Airway epithelial cell (primary cell): ENCODE results near the gene SGK2. TPM values are rescaled to one million over a fixed set of nuclear protein-coding genes. Genes with fewer than 3 reads are reported as not detected.

Source experiments
- total RNA-seq: library from RNA; depleted of rRNA; stranded (reverse); fragments of >200 nt; gene quantifications from 2 replicates; pipeline ENCODE4 v1.2.3, GENCODE V29; 2015

The SGK2 gene
- not detected in 2 replicates for total RNA-seq

GRCh38 chr20:43558412-43559146 is at the start of gene SGK2:
TSS of gene SGK2 (plus strand) at chr20:43559027. CDS start at chr20:43566496, 7,469 bp downstream.

GRCh38 chr20:43590392-43591303 is 31.8 kb downstream of the SGK2 start, which contains the start of gene IFT52:
TSS of gene IFT52 (plus strand) at chr20:43590937. CDS start at chr20:43594699, 3,762 bp downstream.

Other genes with a start within 250 kb of the SGK2 start
- gene SRSF6, start 101.1 kb upstream of the SGK2 start, total RNA-seq = 43.2 and 48.3 TPM in 2 replicates
- 4.6 and 5.3 TPM in 2 replicates for gene L3MBTL1, start 51.3 kb upstream of the SGK2 start, total RNA-seq
- gene IFT52, start 31.9 kb downstream of the SGK2 start, total RNA-seq = 12.9 and 15.0 TPM in 2 replicates
- 38.6 and 47.8 TPM in 2 replicates for gene MYBL2, start 108.1 kb downstream of the SGK2 start, total RNA-seq
- gene GTSF1L, start 168.0 kb downstream of the SGK2 start, total RNA-seq = not detected in 2 replicates